Peyer's patch (tissue), 4 donors: ENCODE measurements around the gene REXO5.

ENCODE experiments used
- POLR2A ChIP-seq, 2 donors: fragments of 450-650 bp; IDR thresholded peaks; one replicate each; pipeline ENCODE4 v1.5.1; 2017; ENCODE audit warnings: antibody characterized with exemption in 2 of 2, mild to moderate bottlenecking in 2 of 2, moderate library complexity in 2 of 2
- TF ChIP-seq, protein P1 (sequence below), 6 experiments: fragments of 450-650 bp in 4 of 6; fragments of 200-600 bp in 2 of 6; sonication (generic) in 1 of 6; IDR thresholded peaks; one replicate each; pipeline ENCODE4 v1.5.1; 2017 to 2019; ENCODE audit warnings: antibody characterized with exemption in 6 of 6, mild to moderate bottlenecking in 3 of 6, moderate library complexity in 1 of 6

DNA sequence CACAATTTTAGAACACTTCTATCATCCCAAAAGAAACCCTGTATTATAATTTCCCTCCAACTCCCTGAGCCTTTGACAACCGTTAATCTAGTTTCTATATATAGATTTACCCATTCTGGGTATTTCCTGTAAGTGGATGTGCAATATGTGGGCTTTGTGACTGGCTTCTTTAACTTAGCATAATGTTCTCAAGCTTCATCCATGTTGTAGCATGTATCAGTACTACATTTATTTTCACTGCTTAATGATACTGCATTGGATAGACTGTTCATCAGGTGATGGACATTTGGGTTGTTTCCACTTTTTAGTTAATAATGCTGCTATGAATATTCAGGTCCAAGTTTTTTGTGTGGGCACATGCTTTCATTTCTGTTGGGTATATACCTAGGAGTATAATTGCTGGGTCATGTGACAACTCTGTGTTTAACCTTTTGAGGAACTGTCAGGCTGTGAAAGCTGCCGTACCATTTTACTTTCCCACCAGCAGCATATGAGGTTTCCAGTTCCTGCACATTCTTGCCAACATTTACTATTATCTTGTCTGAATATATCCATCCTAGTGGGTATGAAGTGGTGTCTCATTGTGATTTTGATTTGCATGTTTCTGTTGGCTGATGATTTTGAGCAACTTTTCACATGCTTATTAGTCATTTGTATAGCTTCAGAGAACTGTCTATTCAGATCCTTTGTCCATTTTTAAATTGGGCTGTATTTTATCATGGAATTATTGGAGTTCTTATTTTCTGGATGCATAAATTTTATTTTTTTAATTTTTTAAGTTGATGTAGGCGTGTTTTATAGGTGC lies 16.4 kb downstream of the REXO5 start:
- TF ChIP-seq, protein P1, sequence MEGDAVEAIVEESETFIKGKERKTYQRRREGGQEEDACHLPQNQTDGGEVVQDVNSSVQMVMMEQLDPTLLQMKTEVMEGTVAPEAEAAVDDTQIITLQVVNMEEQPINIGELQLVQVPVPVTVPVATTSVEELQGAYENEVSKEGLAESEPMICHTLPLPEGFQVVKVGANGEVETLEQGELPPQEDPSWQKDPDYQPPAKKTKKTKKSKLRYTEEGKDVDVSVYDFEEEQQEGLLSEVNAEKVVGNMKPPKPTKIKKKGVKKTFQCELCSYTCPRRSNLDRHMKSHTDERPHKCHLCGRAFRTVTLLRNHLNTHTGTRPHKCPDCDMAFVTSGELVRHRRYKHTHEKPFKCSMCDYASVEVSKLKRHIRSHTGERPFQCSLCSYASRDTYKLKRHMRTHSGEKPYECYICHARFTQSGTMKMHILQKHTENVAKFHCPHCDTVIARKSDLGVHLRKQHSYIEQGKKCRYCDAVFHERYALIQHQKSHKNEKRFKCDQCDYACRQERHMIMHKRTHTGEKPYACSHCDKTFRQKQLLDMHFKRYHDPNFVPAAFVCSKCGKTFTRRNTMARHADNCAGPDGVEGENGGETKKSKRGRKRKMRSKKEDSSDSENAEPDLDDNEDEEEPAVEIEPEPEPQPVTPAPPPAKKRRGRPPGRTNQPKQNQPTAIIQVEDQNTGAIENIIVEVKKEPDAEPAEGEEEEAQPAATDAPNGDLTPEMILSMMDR (IDR thresholded peaks at IDR 0.05) = no peak
- TF ChIP-seq POLR2A (IDR thresholded peaks at IDR 0.05) = no peak
